Fibroblast of gingiva (primary cell): Measurements from ENCODE around the gene FGD5.
A peak's percentile ranks its signal among the peaks of the same experiment; 100 is the strongest.

Source experiments
- DNase-seq: peaks from one replicate; pipeline ENCODE4 v3.0.0-alpha.2; 2011; ENCODE audit warnings: low read depth

FGD5 gene

GRCh38 chr3:14906355-14906971 lies 87.7 kb downstream of the FGD5 start:
- DNase-seq, result no peak

GRCh38 chr3:14907043-14907966 lies 88.5 kb downstream of the FGD5 start:
- no peak for DNase-seq

GRCh38 chr3:14909250-14909649 lies 90.5 kb downstream of the FGD5 start:
- DNase-seq, result no peak

- no peak for DNase-seq
These were observed 92.9 kb downstream of the FGD5 start for GRCh38 chr3:14911651-14912050.

GRCh38 chr3:14913071-14913925 lies 94.5 kb downstream of the FGD5 start:
- no peak for DNase-seq

- DNase-seq, result no peak
These were observed 95.4 kb downstream of the FGD5 start for GRCh38 chr3:14913926-14914778.

- DNase-seq, result no peak
These were observed 96.0 kb downstream of the FGD5 start for GRCh38 chr3:14914779-14915117.

- no peak for DNase-seq
These were observed 97.0 kb downstream of the FGD5 start for GRCh38 chr3:14915636-14916222.

- DNase-seq, result no peak
These were observed 99.6 kb downstream of the FGD5 start for GRCh38 chr3:14918356-14918860.

GRCh38 chr3:14920536-14920935 lies 101.8 kb downstream of the FGD5 start:
- DNase-seq, result no peak

GRCh38 chr3:14921034-14921616 lies 102.4 kb downstream of the FGD5 start:
- peak; percentile 76 for DNase-seq

- DNase-seq, result no peak
These were observed 103.3 kb downstream of the FGD5 start for GRCh38 chr3:14921811-14922705.

- no peak for DNase-seq
These were observed 104.1 kb downstream of the FGD5 start for GRCh38 chr3:14922863-14923262.

GRCh38 chr3:14923476-14923875 lies 104.7 kb downstream of the FGD5 start:
- DNase-seq, result no peak

GRCh38 chr3:14925729-14926591 lies 107.2 kb downstream of the FGD5 start:
- peak; percentile 46 for DNase-seq

GRCh38 chr3:14926592-14926991 lies 107.8 kb downstream of the FGD5 start:
- DNase-seq, result no peak

- no peak for DNase-seq
These were observed 108.5 kb downstream of the FGD5 start for GRCh38 chr3:14927308-14927707.

GRCh38 chr3:14929310-14930074 lies 110.7 kb downstream of the FGD5 start:
- no peak for DNase-seq
